Testis (tissue), 2 donors: Measurements from ENCODE around the gene RFXANK.

Experiments
- CTCF ChIP-seq, 3 experiments: fragments of 450-650 bp in 2 of 3; fragments of 200-600 bp in 1 of 3; sonication (generic) in 1 of 3; IDR thresholded peaks; one replicate each; pipeline ENCODE4 v1.5.1; 2016 to 2019; ENCODE audit warnings: antibody characterized with exemption in 3 of 3, mild to moderate bottlenecking in 2 of 3, moderate library complexity in 1 of 3
- POLR2A ChIP-seq: fragments of 450-650 bp; IDR thresholded peaks from one replicate; pipeline ENCODE4 v1.6.1; 2017; ENCODE audit warnings: antibody characterized with exemption, mild to moderate bottlenecking, moderate library complexity

- TF ChIP-seq CTCF (IDR thresholded peaks at IDR 0.05) (no peak), POLR2A (no peak)
Observed at GRCh38 chr19:19207637-19208572, 15.8 kb downstream of the RFXANK start.
